GM18858 (cell line): ENCODE measurements around the gene S100A4.
"Not testable (repeated sequence)": the region's sequence is repeated elsewhere in the genome, so short reads cannot be mapped to it uniquely, and the experiment has no call there.

Experiments used
- ATAC-seq: cut with Tn5 transposase; IDR thresholded peaks from one replicate; pipeline ENCODE4 v1.9.1; 2021; ENCODE audit not compliant: unreplicated experiment

The S100A4 gene

GRCh38 chr1:153535242-153536011, 10.2 kb downstream of the S100A4 start, which contains the start of gene S100A6:
TSS of gene S100A6 (minus strand) at chr1:153535991. CDS start at chr1:153535339, 652 bp downstream.
- ATAC-seq, result no peak

GRCh38 chr1:153534925-153535241, 10.7 kb downstream of the S100A4 start:
- no peak for ATAC-seq

GRCh38 chr1:153534226-153534924, 11.2 kb downstream of the S100A4 start:
- no peak for ATAC-seq

GRCh38 chr1:153533689-153534201, 11.9 kb downstream of the S100A4 start:
- no peak for ATAC-seq

GRCh38 chr1:153532769-153533599, 12.6 kb downstream of the S100A4 start:
- no peak for ATAC-seq

GRCh38 chr1:153532181-153532580, 13.4 kb downstream of the S100A4 start:
- no peak for ATAC-seq

GRCh38 chr1:153531638-153532037, 14.0 kb downstream of the S100A4 start:
- no peak for ATAC-seq

- no peak for ATAC-seq
Measured at GRCh38 chr1:153527683-153528040, 17.9 kb downstream of the S100A4 start.

- no peak for ATAC-seq
Measured at GRCh38 chr1:153527023-153527682, 18.5 kb downstream of the S100A4 start.

GRCh38 chr1:153526132-153526543, 19.5 kb downstream of the S100A4 start:
- no peak for ATAC-seq

- ATAC-seq, result no peak
Measured at GRCh38 chr1:153525088-153525728, 20.4 kb downstream of the S100A4 start.

- ATAC-seq, result not testable (repeated sequence)
Measured at GRCh38 chr1:153522353-153523048, 23.1 kb downstream of the S100A4 start.

GRCh38 chr1:153521808-153522207, 23.8 kb downstream of the S100A4 start:
- ATAC-seq, result not testable (repeated sequence)

GRCh38 chr1:153520818-153521476, 24.7 kb downstream of the S100A4 start:
- ATAC-seq, result no peak

- not testable (repeated sequence) for ATAC-seq
Measured at GRCh38 chr1:153520137-153520691, 25.4 kb downstream of the S100A4 start.

GRCh38 chr1:153519242-153519641, 26.4 kb downstream of the S100A4 start:
- no peak for ATAC-seq

- ATAC-seq, result no peak
Measured at GRCh38 chr1:153515504-153516394, 29.9 kb downstream of the S100A4 start.

GRCh38 chr1:153513666-153514065, 31.9 kb downstream of the S100A4 start:
- no peak for ATAC-seq
